Panc1 (cell line): ENCODE results near the gene NUTF2.

Experiments used
- CTCF ChIP-seq: fragments of 450-650 bp; IDR thresholded peaks from 2 replicates; pipeline ENCODE4 v1.5.1; 2017; ENCODE audit warnings: mild to moderate bottlenecking
- POLR2AphosphoS5 ChIP-seq: IDR thresholded peaks from 2 replicates; pipeline ENCODE4 v1.6.1; 2012; ENCODE audit warnings: mild to moderate bottlenecking, low read depth, low read length, moderate library complexity
- REST ChIP-seq, 2 experiments: IDR thresholded peaks; 2 replicates each; pipeline ENCODE4 v1.6.1; 2011 to 2012; ENCODE audit warnings: low read depth in 2 of 2, control low read depth in 1 of 2, low read length in 1 of 2, mild to moderate bottlenecking in 1 of 2, moderate library complexity in 1 of 2; ENCODE audit not compliant: insufficient read depth in 1 of 2
- SIN3A ChIP-seq: IDR thresholded peaks from 2 replicates; pipeline ENCODE4 v1.6.1; 2012; ENCODE audit warnings: low read depth, mild to moderate bottlenecking, low read length, moderate library complexity, borderline replicate concordance; ENCODE audit not compliant: insufficient read depth

- no peak for TF ChIP-seq POLR2AphosphoS5
- no peak for TF ChIP-seq CTCF
- TF ChIP-seq REST (IDR thresholded peaks at IDR 0.05; ENCODE audit: insufficient read depth in 1 of 2, low read depth in 2 of 2, low read length in 1 of 2): no peak
- no peak; the same call in 1 of the 2 replicates for TF ChIP-seq SIN3A
These were observed 530 bp downstream of the NUTF2 start, which contains the start of gene CENPT for GRCh38 chr16:67847064-67847861.
